HG02970 (cell line): Measurements from ENCODE around the gene ZFP2.

ENCODE experiments used
- ATAC-seq: cut with Tn5 transposase; IDR thresholded peaks from one replicate; pipeline ENCODE4 v1.9.1; 2021; ENCODE audit warnings: mild to moderate bottlenecking, moderate library complexity, moderate number of reproducible peaks; ENCODE audit not compliant: unreplicated experiment, low FRiP score

ZFP2 gene

GRCh38 chr5:178965465-178966055 lies 69.8 kb downstream of the ZFP2 start:
- ATAC-seq = no peak

GRCh38 chr5:178981381-178981780 lies 85.7 kb downstream of the ZFP2 start:
- ATAC-seq = no peak
